GM18507 (cell line): Measurements from ENCODE around the gene TTC33.
A peak's percentile ranks its signal among the peaks of the same experiment; 100 is the strongest.

Source experiments
- DNase-seq: peaks from one replicate; pipeline ENCODE4 v3.0.0; 2011; ENCODE audit warnings: low read depth; ENCODE audit not compliant: insufficient read length; ENCODE audit errors: extremely low spot score
- FAIRE-seq: peaks from 2 replicates; lab custom pipeline; 2011; peaks lifted over from hg19 to GRCh38; lab: Jason Lieb, UNC

TTC33 gene

GRCh38 chr5:40683305-40683704 lies 72.5 kb downstream of the TTC33 start:
- DNase-seq, result no peak
- no peak for FAIRE-seq

GRCh38 chr5:40682154-40683017 lies 73.4 kb downstream of the TTC33 start:
- DNase-seq, result no peak
- no peak for FAIRE-seq

GRCh38 chr5:40681363-40682153 lies 74.2 kb downstream of the TTC33 start:
- FAIRE-seq, result no peak

GRCh38 chr5:40680741-40681362 lies 74.9 kb downstream of the TTC33 start:
- no peak for FAIRE-seq
- no peak for DNase-seq

More at GRCh38 chr5:40681363-40682153, 74.2 kb downstream of the TTC33 start:
- DNase-seq, result no peak

- DNase-seq (peak; percentile 8), FAIRE-seq (no peak)
Observed at GRCh38 chr5:40679913-40680681, 75.7 kb downstream of the TTC33 start, which contains the start of gene PTGER4. TSS of gene PTGER4 (plus strand) at chr5:40679915. CDS start at chr5:40680994, 1,079 bp downstream.

GRCh38 chr5:40679148-40679912 lies 76.4 kb downstream of the TTC33 start:
- peak; percentile 68 for DNase-seq
- FAIRE-seq, result peak; percentile 69

- DNase-seq (no peak), FAIRE-seq (no peak)
Observed at GRCh38 chr5:40678460-40679147, 77.2 kb downstream of the TTC33 start.

- FAIRE-seq, result no peak
- DNase-seq, result no peak
Observed at GRCh38 chr5:40678026-40678425, 77.7 kb downstream of the TTC33 start.

- FAIRE-seq, result no peak
- DNase-seq, result no peak
Observed at GRCh38 chr5:40677456-40677855, 78.3 kb downstream of the TTC33 start.

GRCh38 chr5:40676613-40677343 lies 79.0 kb downstream of the TTC33 start:
- no peak for FAIRE-seq
- no peak for DNase-seq

- DNase-seq, result no peak
- FAIRE-seq, result no peak
Observed at GRCh38 chr5:40675396-40676133, 80.2 kb downstream of the TTC33 start.

- FAIRE-seq (no peak), DNase-seq (no peak)
Observed at GRCh38 chr5:40674661-40675235, 81.0 kb downstream of the TTC33 start.

GRCh38 chr5:40672425-40672824 lies 83.3 kb downstream of the TTC33 start:
- FAIRE-seq, result no peak
- no peak for DNase-seq

GRCh38 chr5:40669606-40670390 lies 86.0 kb downstream of the TTC33 start:
- no peak for DNase-seq
- FAIRE-seq, result no peak

GRCh38 chr5:40667161-40667663 lies 88.5 kb downstream of the TTC33 start:
- no peak for FAIRE-seq
- DNase-seq, result no peak

- DNase-seq (no peak), FAIRE-seq (no peak)
Observed at GRCh38 chr5:40666657-40667056, 89.1 kb downstream of the TTC33 start.
